A673 (cell line): Measurements from ENCODE around the gene XYLT1. TPM values are rescaled to one million over a fixed set of nuclear protein-coding genes. Genes with fewer than 3 reads are reported as not detected.

Experiments
- BruUV-seq: library from RNA; stranded (reverse); fragments of 400-500 nt; replicated peaks from 2 replicates; lab custom pipeline; 2021; lab: Mats Ljungman, UMichigan
- CTCF ChIA-PET: fragments of 300-600 bp; sonication (Branson Sonifier 250); formaldehyde crosslinking; loops from one replicate; lab custom pipeline; 2022; ENCODE audit warnings: antibody characterized with exemption; lab: Charles Lee
- POLR2A ChIA-PET: fragments of 300-600 bp; sonication (Branson Sonifier 250); formaldehyde crosslinking; loops from one replicate; lab custom pipeline; 2022; ENCODE audit warnings: antibody characterized with exemption; ENCODE audit not compliant: low non-redundant PET; lab: Charles Lee
- DNase-seq: peaks from one replicate; pipeline ENCODE4 v3.0.0-alpha.2; 2015; ENCODE audit warnings: low spot score
- H3K27ac ChIP-seq: fragments of 200-600 bp; sonication (generic); 2 replicates; pipeline ENCODE4 v1.5.1; 2016; ENCODE audit warnings: mixed run types, low read depth, mild to moderate bottlenecking, mixed read lengths, antibody characterized with exemption, low read length; ENCODE audit not compliant: poor library complexity, severe bottlenecking
- H3K27me3 ChIP-seq: fragments of 200-600 bp; sonication (generic); replicated peaks from 2 replicates; pipeline ENCODE4 v1.6.1; 2017; ENCODE audit warnings: mixed run types, low read depth, mild to moderate bottlenecking, mixed read lengths, antibody characterized with exemption, low read length; ENCODE audit not compliant: insufficient read depth, poor library complexity
- H3K36me3 ChIP-seq: fragments of 200-600 bp; sonication (generic); 2 replicates; pipeline ENCODE4 v1.6.1; 2016; ENCODE audit warnings: mixed run types, mild to moderate bottlenecking, mixed read lengths, antibody characterized with exemption, low read length; ENCODE audit not compliant: insufficient read depth, poor library complexity, severe bottlenecking
- H3K4me1 ChIP-seq: fragments of 200-600 bp; sonication (generic); 2 replicates; pipeline ENCODE4 v1.6.1; 2017; ENCODE audit warnings: mixed run types, mild to moderate bottlenecking, mixed read lengths, antibody characterized with exemption, low read length; ENCODE audit not compliant: insufficient read depth, poor library complexity, severe bottlenecking
- H3K4me3 ChIP-seq: fragments of 200-600 bp; sonication (generic); 2 replicates; pipeline ENCODE4 v1.5.1; 2016; ENCODE audit warnings: low read depth, mixed run types, mild to moderate bottlenecking, mixed read lengths, low read length; ENCODE audit not compliant: poor library complexity, severe bottlenecking
- H3K9me3 ChIP-seq: fragments of 200-600 bp; sonication (generic); 2 replicates; pipeline ENCODE4 v1.6.1; 2016; ENCODE audit warnings: mixed run types, low read depth, mild to moderate bottlenecking, mixed read lengths, antibody characterized with exemption, low read length; ENCODE audit not compliant: poor library complexity, severe bottlenecking
- CTCF ChIP-seq: fragments of 300-800, 200-600 bp; sonication (generic); conservative IDR thresholded peaks from 2 replicates; pipeline ENCODE4 v1.5.1; 2017; ENCODE audit warnings: low read depth, mild to moderate bottlenecking, antibody characterized with exemption, low read length, moderate library complexity, mixed read lengths
- EZH2 ChIP-seq: fragments of 200-600 bp; sonication (generic); IDR thresholded peaks from 2 replicates; pipeline ENCODE4 v1.6.1; 2017; ENCODE audit warnings: borderline replicate concordance, low read depth, mild to moderate bottlenecking, mixed read lengths, antibody characterized with exemption, low read length; ENCODE audit not compliant: poor library complexity, severe bottlenecking
- intact Hi-C: fragments of 100-400 bp; cut with micrococcal nuclease; formaldehyde crosslinking; loops from one replicate; pipeline ENCODE4 v1.10.0; 2022; ENCODE audit not compliant: unreplicated experiment
- total RNA-seq: library from RNA; stranded (reverse); gene quantifications from 2 replicates; pipeline ENCODE4 v1.2.3, GENCODE V29; 2021

The XYLT1 gene
- total RNA-seq, 1 experiment from 2014 or later = 0.64 TPM

- no peak overlapping the region for H3K27ac ChIP-seq
- ChIA-PET CTCF (no interaction called here), POLR2A (no interaction called here)
- no peak overlapping the region for H3K4me3 ChIP-seq
- intact Hi-C loops = no loop called here
- H3K27me3 ChIP-seq = no peaks in the 10 kb centered on the region
- no peaks in the 10 kb centered on the region for H3K4me1 ChIP-seq
- no peak for TF ChIP-seq EZH2
- TF ChIP-seq CTCF = no peak
- H3K36me3 ChIP-seq = no peaks in the 10 kb centered on the region
- no TSS peak for BruUV-seq
- no peak for DNase-seq
- no peaks in the 10 kb centered on the region for H3K9me3 ChIP-seq
Observed at GRCh38 chr16:17331991-17332390, 138.8 kb downstream of the XYLT1 start.

DNA sequence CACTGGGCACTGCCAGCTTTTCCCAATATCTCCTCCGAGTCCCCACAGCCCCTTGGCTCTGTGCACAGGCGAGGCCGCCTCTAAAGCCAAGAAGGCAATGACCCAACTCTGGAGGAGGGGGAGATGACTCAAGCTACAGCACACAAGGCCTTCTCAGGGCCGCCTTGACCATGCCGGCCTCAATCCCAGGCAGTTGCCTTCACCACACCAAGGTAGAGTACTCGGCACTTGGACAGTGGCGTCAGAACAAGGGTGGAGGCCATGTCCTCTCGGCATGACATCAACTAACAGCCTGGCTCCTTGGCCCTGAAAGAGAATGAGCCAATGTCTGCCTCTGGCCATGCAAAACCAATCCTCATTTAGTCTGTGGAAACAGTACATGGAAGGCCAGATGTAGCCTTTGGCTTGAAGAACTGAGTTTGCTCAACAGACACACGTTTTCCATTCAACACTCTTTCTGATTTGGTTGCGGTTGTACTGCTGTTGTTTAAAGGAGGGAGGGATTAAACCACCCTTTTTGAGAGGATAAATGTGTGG, 139.6 kb downstream of the XYLT1 start:
- no peaks in the 10 kb centered on the region for H3K9me3 ChIP-seq
- intact Hi-C loops = no loop called here
- H3K27ac ChIP-seq = no peak overlapping the region
- H3K27me3 ChIP-seq = no peaks in the 10 kb centered on the region
- no peak overlapping the region for H3K4me3 ChIP-seq
- TF ChIP-seq EZH2 = no peak
- no peak for TF ChIP-seq CTCF
- no peak for DNase-seq
- H3K4me1 ChIP-seq = no peaks in the 10 kb centered on the region
- no TSS peak for BruUV-seq
- ChIA-PET POLR2A (no interaction called here), CTCF (no interaction called here)
- H3K36me3 ChIP-seq = no peaks in the 10 kb centered on the region

DNA sequence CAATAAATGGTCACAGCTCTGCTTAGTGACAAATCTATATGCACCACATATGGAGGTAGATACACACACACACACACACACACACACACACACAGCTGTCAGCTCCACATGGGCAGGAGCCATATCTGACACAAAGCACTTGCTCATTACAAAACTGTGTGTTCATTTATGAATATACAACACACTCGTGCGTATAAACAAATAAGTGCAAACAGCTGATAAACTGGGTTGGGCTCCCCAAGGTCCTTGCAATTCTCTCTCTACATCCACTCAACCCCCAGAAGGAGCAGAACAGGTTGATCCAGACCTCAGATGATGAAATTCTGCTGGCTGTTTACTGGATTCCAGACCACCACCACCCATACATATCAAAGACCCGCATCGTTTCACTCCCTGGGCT, 140.7 kb downstream of the XYLT1 start:
- no peak overlapping the region for H3K27ac ChIP-seq
- ChIA-PET CTCF (no interaction called here), POLR2A (no interaction called here)
- no peak for DNase-seq
- no peak for TF ChIP-seq EZH2
- TF ChIP-seq CTCF = no peak
- BruUV-seq = no TSS peak
- H3K27me3 ChIP-seq = no peaks in the 10 kb centered on the region
- no peaks in the 10 kb centered on the region for H3K4me1 ChIP-seq
- no peaks in the 10 kb centered on the region for H3K36me3 ChIP-seq
- no peak overlapping the region for H3K4me3 ChIP-seq
- intact Hi-C loops = no loop called here
- no peaks in the 10 kb centered on the region for H3K9me3 ChIP-seq
